CD4-positive, alpha-beta T cell treated with Interleukin-17A for 4 hours (primary cell): ENCODE data around the gene WNK2.
"Not testable (repeated sequence)": the region's sequence is repeated elsewhere in the genome, so short reads cannot be mapped to it uniquely, and the experiment has no call there.

Experiments used
- DNase-seq: peaks from one replicate; pipeline ENCODE4 v3.0.0-alpha.2; 2020; ENCODE audit warnings: mixed read lengths

WNK2 gene

GRCh38 chr9:93240891-93241334 is 57.0 kb downstream of the WNK2 start:
- no peak for DNase-seq

- DNase-seq, result no peak
Observed at GRCh38 chr9:93243112-93243511, 59.2 kb downstream of the WNK2 start.

GRCh38 chr9:93244101-93244500 is 60.2 kb downstream of the WNK2 start:
- no peak for DNase-seq

- DNase-seq, result no peak
Observed at GRCh38 chr9:93244510-93245436, 60.8 kb downstream of the WNK2 start.

GRCh38 chr9:93245437-93245970 is 61.6 kb downstream of the WNK2 start:
- no peak for DNase-seq

- no peak for DNase-seq
Observed at GRCh38 chr9:93246111-93246510, 62.2 kb downstream of the WNK2 start.

GRCh38 chr9:93246526-93246925 is 62.6 kb downstream of the WNK2 start:
- DNase-seq, result no peak

- DNase-seq, result no peak
Observed at GRCh38 chr9:93247099-93247865, 63.3 kb downstream of the WNK2 start.

- DNase-seq, result no peak
Observed at GRCh38 chr9:93247892-93248291, 64.0 kb downstream of the WNK2 start.

- no peak for DNase-seq
Observed at GRCh38 chr9:93248386-93249040, 64.6 kb downstream of the WNK2 start.

- no peak for DNase-seq
Observed at GRCh38 chr9:93250185-93250584, 66.2 kb downstream of the WNK2 start.

GRCh38 chr9:93251309-93251708 is 67.4 kb downstream of the WNK2 start:
- DNase-seq, result not testable (repeated sequence)

- DNase-seq, result no peak
Observed at GRCh38 chr9:93252116-93252780, 68.3 kb downstream of the WNK2 start.

GRCh38 chr9:93252781-93253530 is 69.0 kb downstream of the WNK2 start:
- DNase-seq, result no peak

GRCh38 chr9:93253633-93254032 is 69.7 kb downstream of the WNK2 start:
- no peak for DNase-seq

- DNase-seq, result no peak
Observed at GRCh38 chr9:93254061-93254481, 70.1 kb downstream of the WNK2 start.

GRCh38 chr9:93254806-93255493 is 71.0 kb downstream of the WNK2 start:
- no peak for DNase-seq

GRCh38 chr9:93255494-93255867 is 71.5 kb downstream of the WNK2 start:
- no peak for DNase-seq

GRCh38 chr9:93255994-93256877 is 72.3 kb downstream of the WNK2 start:
- no peak for DNase-seq
